Activated effector memory CD4-positive, alpha-beta T cell treated with Interleukin-2 at 50 U/mL for 16 hours (primary cell): ENCODE measurements around the gene TMEM115.
"Not testable (repeated sequence)": the region's sequence is repeated elsewhere in the genome, so short reads cannot be mapped to it uniquely, and the experiment has no call there.

Source experiments
- DNase-seq: peaks from one replicate; pipeline ENCODE4 v3.0.0-alpha.2; 2020

The TMEM115 gene

DNA sequence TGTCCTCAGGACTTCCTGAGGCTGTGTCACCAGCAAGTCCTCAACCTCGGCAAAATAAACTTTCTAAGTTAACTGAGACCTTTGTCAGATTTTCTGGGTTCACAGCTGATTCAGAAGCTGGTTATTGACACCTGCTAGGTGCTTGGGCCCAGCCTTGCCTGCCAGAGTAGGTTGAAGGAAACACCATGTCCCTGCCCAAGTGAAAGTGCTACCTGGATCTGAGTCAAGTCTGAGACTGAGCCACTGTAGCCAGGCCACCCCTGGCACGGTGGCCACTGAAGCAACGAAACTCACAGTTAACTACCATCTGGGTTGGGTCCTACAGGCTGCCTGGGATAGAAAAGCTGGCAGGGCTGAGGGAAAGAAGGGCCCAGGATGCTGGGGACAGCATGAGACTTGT, 45.0 kb downstream of the TMEM115 start:
- DNase-seq: no peak

DNA sequence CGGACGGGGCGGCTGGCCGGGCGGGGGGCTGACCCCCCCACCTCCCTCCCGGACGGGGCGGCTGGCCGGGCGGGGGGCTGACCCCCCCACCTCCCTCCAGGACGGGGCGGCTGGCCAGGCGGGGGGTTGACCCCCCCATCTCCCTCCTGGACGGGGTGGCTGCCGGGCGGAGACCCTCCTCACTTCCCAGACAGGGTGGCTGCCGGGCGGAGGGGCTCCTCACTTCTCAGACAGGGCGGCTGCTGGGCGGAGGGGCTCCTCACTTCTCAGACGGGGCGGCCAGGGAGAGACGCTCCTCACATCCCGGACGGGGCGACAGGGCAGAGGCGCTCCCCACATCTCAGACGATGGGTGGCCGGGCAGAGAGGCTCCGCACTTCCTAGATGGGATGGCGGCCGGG, 47.3 kb downstream of the TMEM115 start:
- DNase-seq: not testable (repeated sequence)
